Kidney (tissue), 14 donors: ENCODE data around the gene PRKAR2A. TPM values are rescaled to one million over a fixed set of nuclear protein-coding genes. Genes with fewer than 3 reads are reported as not detected.
A peak's percentile ranks its signal among the peaks of the same experiment; 100 is the strongest.

Source experiments
- DNase-seq, 5 donors: peaks; one replicate each; pipeline ENCODE4 v3.0.0-alpha.2; 2013 to 2020
- FAIRE-seq: peaks from 2 replicates; lab custom pipeline; 2012; peaks lifted over from hg19 to GRCh38; lab: Jason Lieb, UNC
- H3K27ac ChIP-seq, 2 donors: one replicate each; pipeline ENCODE4 v1.7.0; 2013; ENCODE audit warnings: low read depth in 2 of 2, low read length in 2 of 2, inconsistent platforms in 1 of 2
- H3K27me3 ChIP-seq: one replicate; pipeline ENCODE4 v1.7.1; 2013; ENCODE audit warnings: low read length, inconsistent platforms; ENCODE audit not compliant: control insufficient read depth, insufficient read depth
- H3K36me3 ChIP-seq, 3 donors: one replicate each; pipeline versions ENCODE4 v1.7.0 to v1.7.1; 2013; ENCODE audit warnings: low read length in 3 of 3, control low read depth in 1 of 3, inconsistent platforms in 1 of 3; ENCODE audit not compliant: insufficient read depth in 3 of 3, control insufficient read depth in 2 of 3
- H3K4me1 ChIP-seq, 3 donors: one replicate each; pipeline versions ENCODE4 v1.7.0 to v1.7.1; 2013; ENCODE audit warnings: low read length in 3 of 3, inconsistent platforms in 1 of 3, low read depth in 1 of 3; ENCODE audit not compliant: control insufficient read depth in 2 of 3, insufficient read depth in 2 of 3
- H3K4me3 ChIP-seq, 3 donors: one replicate each; pipeline versions ENCODE4 v1.7.0 to v1.8.1; 2013; ENCODE audit warnings: low read length in 3 of 3, control low read depth in 1 of 3, inconsistent platforms in 1 of 3
- H3K9ac ChIP-seq, 3 donors: one replicate each; pipeline versions ENCODE4 v1.7.0 to v1.7.1; 2013; ENCODE audit warnings: low read length in 3 of 3, control low read depth in 1 of 3, inconsistent platforms in 1 of 3
- H3K9me3 ChIP-seq, 3 donors: one replicate each; pipeline versions ENCODE4 v1.7.0 to v1.7.1; 2013; ENCODE audit warnings: low read length in 3 of 3, control low read depth in 1 of 3, inconsistent platforms in 1 of 3; ENCODE audit not compliant: control insufficient read depth in 2 of 3, insufficient read depth in 1 of 3
- intact Hi-C: fragments of 100-400 bp; cut with DNase I; formaldehyde crosslinking; loops from one replicate; pipeline ENCODE4 v1.11.1; 2022
- polyA plus RNA-seq: library from polyadenylated mRNA; stranded (reverse); fragments of 350-450 nt; fragmentation: Illumina TruSeq; extraction: RNeasy Lipid Tissue Mini Kit (QIAGEN cat#74804); gene quantifications from one replicate; pipeline ENCODE4 v1.2.3, GENCODE V29; 2014; ENCODE audit warnings: low read depth, low replicate concordance; ENCODE audit not compliant: insufficient read depth
- total RNA-seq: library from RNA; stranded (reverse); fragmentation: NEBNext Ultra II Directional; extraction: Animal tissue kit (Norgen Biotek cat#: 25700); gene quantifications from one replicate; pipeline ENCODE4 v1.2.1, GENCODE V29; 2021
- TF ChIP-seq, protein P1 (sequence below): IDR thresholded peaks from 3 replicates; pipeline ENCODE4 v1.5.1; 2012; ENCODE audit warnings: mild to moderate bottlenecking, moderate library complexity, borderline replicate concordance; ENCODE audit not compliant: insufficient read depth; ENCODE audit errors: extremely low read depth
- donor health status: control.
- donor health status: control.
- donor health status: control.
- donor health status: control.
- donor health status: control.
- donor health status: DM: yes; HTN: yes; CAD: no.
- donor health status: Normal renal cell carcinoma (clear cell type).

The PRKAR2A gene
- total and polyA plus RNA-seq, 2 donors from 2014 or later: 10.4 to 49.9 TPM

DNA sequence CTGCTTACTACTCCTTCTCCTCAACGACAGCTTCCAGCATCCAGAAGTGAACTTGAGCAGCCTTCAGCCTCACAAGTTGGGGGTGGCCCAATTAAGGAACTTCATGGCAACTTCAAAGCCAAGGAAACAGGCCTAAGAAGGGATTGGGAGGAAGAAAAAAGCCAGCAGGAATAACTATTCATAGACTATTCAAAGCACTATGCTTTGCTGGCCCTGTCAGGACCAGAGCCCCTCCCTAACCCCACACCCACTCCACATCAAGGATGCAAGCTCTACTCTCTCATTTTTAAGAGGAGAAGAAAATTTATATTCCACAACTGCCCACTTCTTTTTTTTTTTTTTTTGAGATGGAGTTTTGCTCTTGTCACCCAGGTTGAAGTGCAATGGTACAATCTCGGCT lies 10.0 kb upstream of the PRKAR2A start:
- Histone ChIP-seq H3K27ac (no peak overlapping the region), H3K9ac (no peak overlapping the region), H3K27me3 (no peaks in the 10 kb centered on the region), H3K4me3 (no peak overlapping the region), H3K9me3 (no peaks in the 10 kb centered on the region), H3K36me3 (peaks cover 0 to 24% (median 18%) of the 10 kb centered on the region in 3 donors), H3K4me1 (no peaks in the 10 kb centered on the region)
- DNase-seq: no peak
- intact Hi-C loops: no loop called here
- TF ChIP-seq, protein P1, sequence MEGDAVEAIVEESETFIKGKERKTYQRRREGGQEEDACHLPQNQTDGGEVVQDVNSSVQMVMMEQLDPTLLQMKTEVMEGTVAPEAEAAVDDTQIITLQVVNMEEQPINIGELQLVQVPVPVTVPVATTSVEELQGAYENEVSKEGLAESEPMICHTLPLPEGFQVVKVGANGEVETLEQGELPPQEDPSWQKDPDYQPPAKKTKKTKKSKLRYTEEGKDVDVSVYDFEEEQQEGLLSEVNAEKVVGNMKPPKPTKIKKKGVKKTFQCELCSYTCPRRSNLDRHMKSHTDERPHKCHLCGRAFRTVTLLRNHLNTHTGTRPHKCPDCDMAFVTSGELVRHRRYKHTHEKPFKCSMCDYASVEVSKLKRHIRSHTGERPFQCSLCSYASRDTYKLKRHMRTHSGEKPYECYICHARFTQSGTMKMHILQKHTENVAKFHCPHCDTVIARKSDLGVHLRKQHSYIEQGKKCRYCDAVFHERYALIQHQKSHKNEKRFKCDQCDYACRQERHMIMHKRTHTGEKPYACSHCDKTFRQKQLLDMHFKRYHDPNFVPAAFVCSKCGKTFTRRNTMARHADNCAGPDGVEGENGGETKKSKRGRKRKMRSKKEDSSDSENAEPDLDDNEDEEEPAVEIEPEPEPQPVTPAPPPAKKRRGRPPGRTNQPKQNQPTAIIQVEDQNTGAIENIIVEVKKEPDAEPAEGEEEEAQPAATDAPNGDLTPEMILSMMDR: no peak
- FAIRE-seq: no peak

GRCh38 chr3:48856469-48856868 lies 8.8 kb upstream of the PRKAR2A start:
- no peaks in the 10 kb centered on the region for H3K9me3 ChIP-seq
- no peaks in the 10 kb centered on the region for H3K4me1 ChIP-seq
- TF ChIP-seq, protein P1: no peak
- H3K27ac ChIP-seq: no peak overlapping the region
- H3K36me3 ChIP-seq: peaks cover 0 to 20% (median 12%) of the 10 kb centered on the region in 3 donors
- no peaks in the 10 kb centered on the region for H3K27me3 ChIP-seq
- no peak for FAIRE-seq
- no peak for DNase-seq
- no peak overlapping the region for H3K4me3 ChIP-seq
- intact Hi-C loops: no loop called here
- H3K9ac ChIP-seq: no peak overlapping the region

GRCh38 chr3:48855681-48856447 lies 8.2 kb upstream of the PRKAR2A start:
- Histone ChIP-seq H3K27ac (no peak overlapping the region), H3K4me1 (no peaks in the 10 kb centered on the region), H3K4me3 (no peak overlapping the region), H3K9ac (no peak overlapping the region), H3K27me3 (no peaks in the 10 kb centered on the region), H3K9me3 (no peaks in the 10 kb centered on the region), H3K36me3 (peaks cover 0 to 20% (median 12%) of the 10 kb centered on the region in 3 donors)
- peak in 2 of 5 donors; percentile 11 to 35 for DNase-seq
- FAIRE-seq: no peak
- intact Hi-C loops: no loop called here
- TF ChIP-seq, protein P1: no peak
